Fibroblast of lung (primary cell): ENCODE results near the gene KCNQ4. TPM values are rescaled to one million over a fixed set of nuclear protein-coding genes. Genes with fewer than 3 reads are reported as not detected.

Experiments
- DNase-seq, 2 donors: peaks; one replicate each; pipeline versions ENCODE4 v3.0.0 to v3.0.0-alpha.2; 2010; ENCODE audit warnings: low read depth in 2 of 2
- H2AFZ ChIP-seq: 2 replicates; pipeline ENCODE4 v1.5.1; 2012; ENCODE audit warnings: low read length, control low read depth, inconsistent platforms
- H3K27ac ChIP-seq: 2 replicates; pipeline ENCODE4 v1.5.1; 2011; ENCODE audit warnings: low read length, control low read depth; ENCODE audit not compliant: insufficient read depth
- H3K27me3 ChIP-seq: 2 replicates; pipeline ENCODE4 v1.5.1; 2011; ENCODE audit warnings: mild to moderate bottlenecking, low read length; ENCODE audit not compliant: control insufficient read depth, insufficient read depth
- H3K36me3 ChIP-seq: 2 replicates; pipeline ENCODE4 v1.5.1; 2011; ENCODE audit warnings: low read length; ENCODE audit not compliant: control insufficient read depth, insufficient read depth
- H3K4me1 ChIP-seq: 2 replicates; pipeline ENCODE4 v1.5.1; 2011; ENCODE audit warnings: low read length; ENCODE audit not compliant: control insufficient read depth, insufficient read depth; ENCODE audit errors: extremely low read depth
- H3K4me2 ChIP-seq: 2 replicates; pipeline ENCODE4 v1.5.1; 2011; ENCODE audit warnings: low read length, control low read depth; ENCODE audit not compliant: insufficient read depth; ENCODE audit errors: extremely low read depth
- H3K4me3 ChIP-seq, 4 experiments: fragments of 200-600 bp in 1 of 4; sonication (generic) in 1 of 4; replicated peaks in 1 of 4; 2 replicates each; pipeline ENCODE4 v1.5.1; 2011 to 2016; ENCODE audit warnings: low read length in 4 of 4, low read depth in 3 of 4, mild to moderate bottlenecking in 3 of 4, control low read depth in 2 of 4, inconsistent platforms in 1 of 4, mixed read lengths in 1 of 4; ENCODE audit not compliant: insufficient read depth in 1 of 4; ENCODE audit errors: control extremely low read depth in 1 of 4
- H3K79me2 ChIP-seq: 2 replicates; pipeline ENCODE4 v1.5.1; 2012; ENCODE audit warnings: mild to moderate bottlenecking, low read length, inconsistent platforms; ENCODE audit not compliant: control insufficient read depth, insufficient read depth
- H3K9ac ChIP-seq: 2 replicates; pipeline ENCODE4 v1.5.1; 2011; ENCODE audit warnings: mild to moderate bottlenecking, low read length, control low read depth; ENCODE audit not compliant: insufficient read depth
- H3K9me3 ChIP-seq: 2 replicates; pipeline ENCODE4 v1.5.1; 2012; ENCODE audit warnings: low read depth, low read length; ENCODE audit not compliant: control insufficient read depth, insufficient read depth
- H4K20me1 ChIP-seq: 2 replicates; pipeline ENCODE4 v1.5.1; 2011; ENCODE audit warnings: low read length; ENCODE audit not compliant: control insufficient read depth, insufficient read depth; ENCODE audit errors: extremely low read depth
- CTCF ChIP-seq, 2 donors: IDR thresholded peaks in 1 of 2; conservative IDR thresholded peaks in 1 of 2; 1 replicate in 1 of 2; 2 replicates in 1 of 2; pipeline ENCODE4 v1.5.1; 2011 to 2012; ENCODE audit warnings: low read length in 2 of 2, control low read depth in 1 of 2, inconsistent platforms in 1 of 2, low read depth in 1 of 2, mild to moderate bottlenecking in 1 of 2
- EZH2 ChIP-seq: IDR thresholded peaks from 2 replicates; pipeline ENCODE4 v1.5.1; 2012; ENCODE audit warnings: low read length, control low read depth, mild to moderate bottlenecking; ENCODE audit errors: missing control alignments
- polyA plus RNA-seq, 2 donors: library from polyadenylated mRNA; depleted of rRNA in 1 of 2; stranded (reverse) in 1 of 2; unstranded in 1 of 2; fragments of >200 nt; gene quantifications; 2 replicates each; pipeline ENCODE4 v1.2.1, GENCODE V29; 2011 to 2012; ENCODE audit warnings: missing spikeins in 1 of 2
- total RNA-seq: library from RNA; depleted of rRNA; stranded (reverse); fragments of >200 nt; gene quantifications from 2 replicates; pipeline ENCODE4 v1.2.1, GENCODE V29; 2014

The KCNQ4 gene
- total and polyA plus RNA-seq, 2 donors (not counting 1 experiment from before 2014, with no cell fraction given) = under 0.01 to 0.03 TPM

- no peak overlapping the region for H3K27ac ChIP-seq
- H3K27me3 ChIP-seq = peaks cover 6% of the 10 kb centered on the region
- H2AFZ ChIP-seq = no peak overlapping the region
- H3K4me1 ChIP-seq = no peaks in the 10 kb centered on the region
- H3K4me3 ChIP-seq = no peak overlapping the region
- no peaks in the 10 kb centered on the region for H4K20me1 ChIP-seq
- H3K9ac ChIP-seq = no peak overlapping the region
- no peak for DNase-seq
- no peak overlapping the region for H3K4me2 ChIP-seq
- no peaks in the 10 kb centered on the region for H3K36me3 ChIP-seq
- H3K79me2 ChIP-seq = no peaks in the 10 kb centered on the region
- no peaks in the 10 kb centered on the region for H3K9me3 ChIP-seq
- TF ChIP-seq CTCF (conservative IDR thresholded peaks at IDR 0.05 in 1 of 2, IDR thresholded peaks at IDR 0.05 in 1 of 2; ENCODE audit: low read depth in 1 of 2, low read length in 2 of 2) (no peak), EZH2 (no peak)
Measured at GRCh38 chr1:40822890-40823289, 39.3 kb downstream of the KCNQ4 start.

- H3K36me3 ChIP-seq = no peaks in the 10 kb centered on the region
- no peaks in the 10 kb centered on the region for H3K79me2 ChIP-seq
- no peaks in the 10 kb centered on the region for H4K20me1 ChIP-seq
- no peak overlapping the region for H3K4me2 ChIP-seq
- H3K4me1 ChIP-seq = no peaks in the 10 kb centered on the region
- H3K9ac ChIP-seq = no peak overlapping the region
- H3K4me3 ChIP-seq = no peak overlapping the region
- no peak for DNase-seq
- H2AFZ ChIP-seq = no peak overlapping the region
- TF ChIP-seq EZH2 (no peak), CTCF (conservative IDR thresholded peaks at IDR 0.05 in 1 of 2, IDR thresholded peaks at IDR 0.05 in 1 of 2; ENCODE audit: low read depth in 1 of 2, low read length in 2 of 2) (no peak)
- peaks cover 3% of the 10 kb centered on the region for H3K27me3 ChIP-seq
- no peaks in the 10 kb centered on the region for H3K9me3 ChIP-seq
- no peak overlapping the region for H3K27ac ChIP-seq
Measured at GRCh38 chr1:40823345-40823744, 39.8 kb downstream of the KCNQ4 start.

- DNase-seq = no peak
- H3K27me3 ChIP-seq = peaks cover 3% of the 10 kb centered on the region
Measured at GRCh38 chr1:40823983-40824382, 40.4 kb downstream of the KCNQ4 start.

More at GRCh38 chr1:40823983-40824382, 40.4 kb downstream of the KCNQ4 start:
- Histone ChIP-seq H3K36me3 (no peaks in the 10 kb centered on the region), H2AFZ (no peak overlapping the region), H4K20me1 (no peaks in the 10 kb centered on the region), H3K27ac (no peak overlapping the region), H3K4me1 (no peaks in the 10 kb centered on the region), H3K4me3 (no peak overlapping the region), H3K79me2 (no peaks in the 10 kb centered on the region), H3K4me2 (no peak overlapping the region), H3K9me3 (no peaks in the 10 kb centered on the region), H3K9ac (no peak overlapping the region)
- TF ChIP-seq CTCF (conservative IDR thresholded peaks at IDR 0.05 in 1 of 2, IDR thresholded peaks at IDR 0.05 in 1 of 2; ENCODE audit: low read depth in 1 of 2, low read length in 2 of 2) (no peak), EZH2 (no peak)
